Astrocyte of the spinal cord (primary cell): ENCODE measurements around the gene CROT.
A peak's percentile ranks its signal among the peaks of the same experiment; 100 is the strongest.

Experiments used
- DNase-seq: peaks from one replicate; pipeline ENCODE4 v3.0.0; 2011; ENCODE audit warnings: low read depth, low spot score
- H3K4me3 ChIP-seq: 2 replicates; pipeline ENCODE4 v1.5.1; 2011; ENCODE audit warnings: low read depth, mild to moderate bottlenecking, low read length, moderate library complexity
- CTCF ChIP-seq: IDR thresholded peaks from 2 replicates; pipeline ENCODE4 v1.5.1; 2012; ENCODE audit warnings: low read depth, mild to moderate bottlenecking, low read length, inconsistent platforms
- in situ Hi-C: cut with HindIII; loops from 2 replicates; pipeline ENCODE4 v1.10.0; 2017; ENCODE audit warnings: low sequenced_read_pairs

Gene CROT

GRCh38 chr7:87339373-87339897 is 6.0 kb upstream of the CROT start:
- in situ Hi-C loops: no loop called here
- H3K4me3 ChIP-seq: no peak overlapping the region
- TF ChIP-seq CTCF: no peak
- no peak for DNase-seq

- no peak for DNase-seq
- in situ Hi-C loops: no loop called here
- no peak for TF ChIP-seq CTCF
- no peak overlapping the region for H3K4me3 ChIP-seq
Measured at GRCh38 chr7:87341441-87341840, 4.0 kb upstream of the CROT start.

GRCh38 chr7:87342231-87342630 is 3.2 kb upstream of the CROT start:
- in situ Hi-C loops: no loop called here
- no peak for TF ChIP-seq CTCF
- DNase-seq: peak; percentile 6
- H3K4me3 ChIP-seq: no peak overlapping the region

- DNase-seq: peak; percentile 19
- TF ChIP-seq CTCF: no peak
- peak overlapping the region; percentile 78 for H3K4me3 ChIP-seq
- in situ Hi-C loops: no loop called here
Measured at GRCh38 chr7:87344446-87344845, 1.0 kb upstream of the CROT start.

GRCh38 chr7:87345962-87346371 is 503 bp downstream of the CROT start:
- peak overlapping the region; percentile 78 for H3K4me3 ChIP-seq
- in situ Hi-C loops: no loop called here
- TF ChIP-seq CTCF: no peak
- peak; percentile 9 for DNase-seq

GRCh38 chr7:87347207-87347606 is 1.7 kb downstream of the CROT start:
- H3K4me3 ChIP-seq: no peak overlapping the region
- in situ Hi-C loops: no loop called here
- DNase-seq: no peak
- TF ChIP-seq CTCF: no peak

- TF ChIP-seq CTCF: no peak
- in situ Hi-C loops: no loop called here
- no peak overlapping the region for H3K4me3 ChIP-seq
- DNase-seq: no peak
Measured at GRCh38 chr7:87347664-87348063, 2.2 kb downstream of the CROT start.
